K562 (cell line): Measurements from ENCODE around the gene STX12. TPM values are rescaled to one million over a fixed set of nuclear protein-coding genes. Genes with fewer than 3 reads are reported as not detected.
A peak's percentile ranks its signal among the peaks of the same experiment; 100 is the strongest.

ENCODE experiments used
- BACH1 ChIP-seq: fragments of 200-800 bp; sonication (Bioruptor generic); IDR thresholded peaks from 2 replicates; pipeline ENCODE4 v1.6.1; 2016; ENCODE audit warnings: missing genetic modification characterization, missing compliant biosample characterization
- CHD7 ChIP-seq: fragments of 200-600 bp; sonication (generic); IDR thresholded peaks from one replicate; pipeline ENCODE4 v1.6.1; 2012; ENCODE audit warnings: mild to moderate bottlenecking, low read depth, low read length, inconsistent platforms
- CXXC5 ChIP-seq: fragments of 250-450 bp; sonication (Bioruptor Pico); IDR thresholded peaks from 2 replicates; pipeline ENCODE4 v1.8.0; 2022; ENCODE audit warnings: inconsistent platforms, mild to moderate bottlenecking, moderate library complexity
- DACH1 ChIP-seq: fragments of 450-650 bp; IDR thresholded peaks from 2 replicates; pipeline ENCODE4 v1.6.1; 2018; ENCODE audit not compliant: partially characterized antibody
- E2F6 ChIP-seq, 2 experiments: IDR thresholded peaks; 2 replicates each; pipeline ENCODE4 v1.6.1; 2011; ENCODE audit warnings: borderline replicate concordance in 1 of 2, control low read depth in 1 of 2, low read depth in 1 of 2, low read length in 1 of 2, mild to moderate bottlenecking in 1 of 2, mixed read lengths in 1 of 2, moderate library complexity in 1 of 2; ENCODE audit not compliant: insufficient read depth in 1 of 2, insufficient read length in 1 of 2, poor library complexity in 1 of 2, severe bottlenecking in 1 of 2; ENCODE audit errors: extremely low read depth in 1 of 2
- EGR1 ChIP-seq: fragments of 450-650 bp; conservative IDR thresholded peaks from 2 replicates; pipeline ENCODE4 v1.6.1; 2017; ENCODE audit warnings: mild to moderate bottlenecking
- EZH2 ChIP-seq: IDR thresholded peaks from 2 replicates; pipeline ENCODE4 v1.6.1; 2012; ENCODE audit warnings: low read depth, mild to moderate bottlenecking, inconsistent platforms, low read length, borderline replicate concordance
- FOSL1 ChIP-seq: fragments of 200-800 bp; sonication (Bioruptor generic); conservative IDR thresholded peaks from 2 replicates; pipeline ENCODE4 v1.6.1; 2016; ENCODE audit warnings: missing genetic modification characterization, missing compliant biosample characterization
- HLTF ChIP-seq: fragments of 450-650 bp; IDR thresholded peaks from 2 replicates; pipeline ENCODE4 v1.6.1; 2016
- NFE2 ChIP-seq: IDR thresholded peaks from 2 replicates; pipeline ENCODE4 v1.6.1; 2014; ENCODE audit warnings: antibody characterized with exemption, low read depth
- WHSC1 ChIP-seq: IDR thresholded peaks from one replicate; pipeline ENCODE4 v1.6.1; 2012; ENCODE audit warnings: low read length, control low read depth, inconsistent platforms
- ZBTB34 ChIP-seq: fragments of 250-450 bp; sonication (Bioruptor Pico); IDR thresholded peaks from 2 replicates; pipeline ENCODE4 v1.8.0; 2021; ENCODE audit warnings: mild to moderate bottlenecking, moderate library complexity
- ZNF551 ChIP-seq: fragments of 250-450 bp; sonication (Bioruptor Pico); IDR thresholded peaks from 2 replicates; pipeline ENCODE4 v1.5.0; 2021; ENCODE audit warnings: mild to moderate bottlenecking, moderate library complexity
- ZNF76 ChIP-seq: fragments of 250-450 bp; sonication (Bioruptor Pico); IDR thresholded peaks from 2 replicates; pipeline ENCODE4 v1.4.0; 2020; ENCODE audit warnings: mild to moderate bottlenecking, moderate library complexity, borderline replicate concordance
- polyA plus RNA-seq, 8 experiments: library from polyadenylated mRNA; depleted of rRNA in 4 of 8; stranded (reverse) in 5 of 8; unstranded in 3 of 8; fragments of >200 nt; fragmentation: Nextera tagmentation in 2 of 8; fragmentation: Illumina TruSeq in 1 of 8; extraction: Ambion mirVana in 2 of 8; extraction: Trizol in 1 of 8; gene quantifications; 2 replicates each; pipeline versions ENCODE4 v1.2.1 to v1.2.3, GENCODE V29; 2011 to 2014; ENCODE audit warnings: inconsistent platforms in 1 of 8, missing spikeins in 1 of 8
- total RNA-seq, 7 experiments: library from RNA; depleted of rRNA in 6 of 7; stranded (reverse); fragments of >200 nt in 6 of 7; fragmentation: Illumina TruSeq in 2 of 7; extraction: Trizol in 2 of 7; gene quantifications; 2 replicates each; pipeline versions ENCODE4 v1.2.1 to v1.2.3, GENCODE V29; 2011 to 2021; ENCODE audit warnings: low replicate concordance in 1 of 7

The STX12 gene
- total and polyA plus RNA-seq, 9 of the 15 experiments (the other 6 are each of a cell fraction or from before 2014, with no cell fraction given): 16.9 to 31.3 (median 25.7) TPM

GRCh38 chr1:27862671-27863537 lies 89.9 kb downstream of the STX12 start (continued):
- no peak for TF ChIP-seq CXXC5 (CRISPR knock-in tag)
- TF ChIP-seq ZNF551 (CRISPR knock-in tag): no peak
- TF ChIP-seq E2F6 (IDR thresholded peaks at IDR 0.05; ENCODE audit: borderline replicate concordance in 1 of 2, extremely low read depth in 1 of 2, insufficient read depth in 1 of 2, insufficient read length in 1 of 2, low read depth in 1 of 2, low read length in 1 of 2, poor library complexity in 1 of 2, severe bottlenecking in 1 of 2): no peak
- no peak for TF ChIP-seq EGR1
- TF ChIP-seq EZH2: no peak
- peak; percentile 82 for TF ChIP-seq FOSL1 (tag)
- TF ChIP-seq NFE2: no peak
- TF ChIP-seq ZNF76: no peak
- no peak for TF ChIP-seq ZBTB34
- TF ChIP-seq BACH1 (tag): no peak
- TF ChIP-seq WHSC1: no peak
- TF ChIP-seq HLTF: 0 out of 2 replicates have a peak, but pooled peaks have one; percentile 14
- TF ChIP-seq DACH1: no peak
- TF ChIP-seq CHD7: no peak
